OCI-LY1 (cell line): Measurements from ENCODE around the gene SNX27.

ENCODE experiments used
- H2AFZ ChIP-seq: fragments of 200-600 bp; sonication (generic), shearing (Covaris generic); 2 replicates; pipeline ENCODE4 v1.6.0; 2014; ENCODE audit warnings: antibody characterized with exemption, mild to moderate bottlenecking, low read length
- H3F3A ChIP-seq: fragments of 200-600 bp; sonication (generic), shearing (Covaris generic); 2 replicates; pipeline ENCODE4 v1.6.0; 2014; ENCODE audit warnings: mild to moderate bottlenecking, antibody characterized with exemption, low read length, moderate library complexity; ENCODE audit not compliant: insufficient read depth
- H3K27ac ChIP-seq: fragments of 200-600 bp; sonication (generic); 2 replicates; pipeline ENCODE4 v1.5.1; 2014; ENCODE audit warnings: low read length, mixed run types, mild to moderate bottlenecking, low read depth; ENCODE audit not compliant: poor library complexity, severe bottlenecking
- H3K27me3 ChIP-seq: fragments of 200-600 bp; sonication (generic); 2 replicates; pipeline ENCODE4 v1.6.0; 2014; ENCODE audit warnings: antibody characterized with exemption, mild to moderate bottlenecking, low read length, moderate library complexity; ENCODE audit not compliant: insufficient read depth
- H3K36me3 ChIP-seq: fragments of 200-600 bp; sonication (generic); 2 replicates; pipeline ENCODE4 v1.6.1; 2014; ENCODE audit warnings: mild to moderate bottlenecking, antibody characterized with exemption, low read length, moderate library complexity, mixed read lengths; ENCODE audit not compliant: insufficient read depth
- H3K4me1 ChIP-seq: fragments of 200-600 bp; sonication (generic); 2 replicates; pipeline ENCODE4 v1.5.1; 2014; ENCODE audit warnings: mild to moderate bottlenecking, low read length, moderate library complexity; ENCODE audit not compliant: insufficient read depth, severe bottlenecking
- H3K4me2 ChIP-seq: fragments of 200-600 bp; sonication (generic), shearing (Covaris generic); 2 replicates; pipeline ENCODE4 v1.6.1; 2014; ENCODE audit warnings: low read length
- H3K4me3 ChIP-seq: fragments of 200-600 bp; sonication (generic); 2 replicates; pipeline ENCODE4 v1.5.1; 2014; ENCODE audit warnings: low read length, low read depth, mild to moderate bottlenecking, mixed read lengths; ENCODE audit not compliant: poor library complexity, severe bottlenecking
- H3K79me2 ChIP-seq: fragments of 200-600 bp; shearing (Covaris generic); 2 replicates; pipeline ENCODE4 v1.6.1; 2016; ENCODE audit warnings: mixed run types, low read length, mixed read lengths; ENCODE audit not compliant: insufficient read depth
- H3K9ac ChIP-seq: fragments of 200-600 bp; sonication (generic), shearing (Covaris generic); 2 replicates; pipeline ENCODE4 v1.6.1; 2014; ENCODE audit warnings: mild to moderate bottlenecking, low read length, mixed read lengths
- H3K9me2 ChIP-seq: fragments of 200-600 bp; sonication (generic), shearing (Covaris generic); 2 replicates; pipeline ENCODE4 v1.6.1; 2014; ENCODE audit warnings: low read depth, mild to moderate bottlenecking, low read length, mixed read lengths
- H3K9me3 ChIP-seq: fragments of 200-600 bp; shearing (Covaris generic); 2 replicates; pipeline ENCODE4 v1.6.1; 2014; ENCODE audit warnings: low read length, mixed read lengths
- H4K20me1 ChIP-seq: fragments of 200-600 bp; sonication (generic), shearing (Covaris generic); 2 replicates; pipeline ENCODE4 v1.6.0; 2016; ENCODE audit warnings: mild to moderate bottlenecking, low read length; ENCODE audit not compliant: insufficient read depth
- EZH2 ChIP-seq: fragments of 200-600 bp; sonication (generic), shearing (Covaris generic); IDR thresholded peaks from 2 replicates; pipeline ENCODE4 v1.8.0; 2017; ENCODE audit warnings: borderline replicate concordance, mixed run types, mild to moderate bottlenecking, antibody characterized with exemption, low read length, moderate library complexity, mixed read lengths
- TF ChIP-seq, protein P1 (sequence below): fragments of 200-600 bp; sonication (generic), shearing (Covaris generic); IDR thresholded peaks from 2 replicates; pipeline ENCODE4 v1.5.1; 2017; ENCODE audit warnings: mild to moderate bottlenecking, antibody characterized with exemption, low read length, moderate library complexity, mixed read lengths

SNX27 gene

DNA sequence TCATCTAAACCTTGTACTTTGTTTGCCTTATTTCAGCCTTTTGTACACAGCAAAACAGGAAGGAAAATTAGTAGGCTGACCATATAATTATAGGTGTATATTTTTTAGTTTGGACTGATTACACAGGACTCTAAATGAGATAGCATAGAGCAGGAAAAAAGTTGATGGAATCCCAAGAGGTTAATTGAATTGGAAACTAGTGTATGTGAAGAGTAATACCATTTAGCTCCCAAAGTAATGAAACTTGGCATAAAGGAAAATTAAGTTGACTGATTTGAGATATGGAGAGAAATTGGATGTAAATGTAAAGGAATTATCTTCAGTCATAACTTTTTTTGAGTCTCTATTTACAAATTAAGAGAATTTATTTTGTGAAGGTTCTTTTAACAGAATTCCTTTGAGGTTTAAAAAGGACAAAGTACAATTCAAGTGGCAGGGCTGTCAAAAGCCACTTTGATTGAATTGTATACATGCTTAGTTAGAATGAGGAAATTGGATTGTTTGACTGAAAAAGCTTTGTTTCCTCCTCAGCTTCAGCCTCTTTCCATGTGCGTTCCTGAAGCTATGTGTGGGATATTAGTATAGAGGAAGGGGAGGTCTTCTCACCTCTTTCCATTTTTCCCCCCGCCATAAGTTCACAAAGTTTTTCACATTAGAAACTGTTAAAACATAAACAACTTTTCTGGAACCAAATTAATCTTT, 26.4 kb downstream of the SNX27 start:
- no peaks in the 10 kb centered on the region; the same call in 1 of the 2 replicates for H3F3A ChIP-seq
- H3K9ac ChIP-seq = no peak overlapping the region
- H2AFZ ChIP-seq = no peak overlapping the region
- no peak overlapping the region for H3K4me3 ChIP-seq
- TF ChIP-seq EZH2 = no peak
- TF ChIP-seq, protein P1, sequence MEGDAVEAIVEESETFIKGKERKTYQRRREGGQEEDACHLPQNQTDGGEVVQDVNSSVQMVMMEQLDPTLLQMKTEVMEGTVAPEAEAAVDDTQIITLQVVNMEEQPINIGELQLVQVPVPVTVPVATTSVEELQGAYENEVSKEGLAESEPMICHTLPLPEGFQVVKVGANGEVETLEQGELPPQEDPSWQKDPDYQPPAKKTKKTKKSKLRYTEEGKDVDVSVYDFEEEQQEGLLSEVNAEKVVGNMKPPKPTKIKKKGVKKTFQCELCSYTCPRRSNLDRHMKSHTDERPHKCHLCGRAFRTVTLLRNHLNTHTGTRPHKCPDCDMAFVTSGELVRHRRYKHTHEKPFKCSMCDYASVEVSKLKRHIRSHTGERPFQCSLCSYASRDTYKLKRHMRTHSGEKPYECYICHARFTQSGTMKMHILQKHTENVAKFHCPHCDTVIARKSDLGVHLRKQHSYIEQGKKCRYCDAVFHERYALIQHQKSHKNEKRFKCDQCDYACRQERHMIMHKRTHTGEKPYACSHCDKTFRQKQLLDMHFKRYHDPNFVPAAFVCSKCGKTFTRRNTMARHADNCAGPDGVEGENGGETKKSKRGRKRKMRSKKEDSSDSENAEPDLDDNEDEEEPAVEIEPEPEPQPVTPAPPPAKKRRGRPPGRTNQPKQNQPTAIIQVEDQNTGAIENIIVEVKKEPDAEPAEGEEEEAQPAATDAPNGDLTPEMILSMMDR = no peak
- H4K20me1 ChIP-seq = no peaks in the 10 kb centered on the region
- H3K27ac ChIP-seq = no peak overlapping the region
- no peaks in the 10 kb centered on the region for H3K9me2 ChIP-seq
- H3K27me3 ChIP-seq = no peaks in the 10 kb centered on the region
- H3K9me3 ChIP-seq = no peaks in the 10 kb centered on the region
- no peak overlapping the region for H3K4me2 ChIP-seq
- no peaks in the 10 kb centered on the region for H3K4me1 ChIP-seq
- peaks cover 7% of the 10 kb centered on the region for H3K36me3 ChIP-seq
- no peaks in the 10 kb centered on the region for H3K79me2 ChIP-seq

DNA sequence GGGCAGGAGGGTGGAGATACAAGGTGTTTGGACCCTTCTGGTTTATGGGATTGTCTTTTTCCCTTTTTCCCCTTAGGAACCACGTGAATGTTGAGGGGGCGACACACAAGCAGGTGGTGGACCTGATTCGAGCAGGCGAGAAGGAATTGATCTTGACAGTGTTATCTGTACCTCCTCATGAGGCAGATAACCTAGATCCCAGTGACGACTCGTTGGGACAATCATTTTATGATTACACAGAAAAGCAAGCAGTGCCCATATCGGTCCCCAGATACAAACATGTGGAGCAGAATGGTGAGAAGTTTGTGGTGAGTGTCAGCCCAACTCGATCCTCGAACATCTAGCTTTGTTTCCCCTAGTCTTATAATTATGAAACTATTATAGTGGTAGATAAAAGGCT, 27.0 kb downstream of the SNX27 start:
- H3K27ac ChIP-seq = no peak overlapping the region
- no peak overlapping the region for H2AFZ ChIP-seq
- H3K4me2 ChIP-seq = no peak overlapping the region

DNA sequence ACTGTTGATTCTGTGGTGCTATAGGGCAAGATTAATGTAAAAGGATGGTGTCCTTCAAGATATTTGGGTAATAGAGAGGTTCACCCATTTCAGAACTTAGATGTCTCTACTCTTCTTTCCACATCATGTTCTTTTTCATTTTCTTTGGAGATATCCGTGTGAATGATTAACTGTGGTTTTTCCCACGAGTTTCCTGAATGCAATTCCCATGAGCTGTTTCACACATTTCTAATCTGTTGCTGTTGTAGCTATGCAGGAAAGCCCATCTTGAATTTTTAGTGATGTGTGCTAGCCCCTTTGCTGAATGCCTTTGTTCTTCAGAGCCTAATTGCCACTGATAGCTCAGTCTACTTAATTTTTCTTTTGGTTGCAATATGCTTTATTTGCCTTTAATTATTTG, 27.6 kb downstream of the SNX27 start:
- no peaks in the 10 kb centered on the region for H4K20me1 ChIP-seq
- H3K9ac ChIP-seq = no peak overlapping the region
- H3K4me1 ChIP-seq = no peaks in the 10 kb centered on the region
- H3F3A ChIP-seq = no peaks in the 10 kb centered on the region; the same call in 1 of the 2 replicates
- no peak overlapping the region for H2AFZ ChIP-seq
- H3K4me2 ChIP-seq = no peak overlapping the region
- H3K27ac ChIP-seq = no peak overlapping the region
- no peaks in the 10 kb centered on the region for H3K9me3 ChIP-seq
- TF ChIP-seq EZH2 = no peak
- TF ChIP-seq, protein P1 = no peak
- peaks cover 12% of the 10 kb centered on the region for H3K36me3 ChIP-seq
- no peaks in the 10 kb centered on the region for H3K9me2 ChIP-seq
- H3K4me3 ChIP-seq = no peak overlapping the region
- H3K27me3 ChIP-seq = no peaks in the 10 kb centered on the region
- no peaks in the 10 kb centered on the region for H3K79me2 ChIP-seq

More for the DNA sequence above, 27.0 kb downstream of the SNX27 start:
- H3K36me3 ChIP-seq = peaks cover 7% of the 10 kb centered on the region
- H3K9ac ChIP-seq = no peak overlapping the region
- H3K79me2 ChIP-seq = no peaks in the 10 kb centered on the region
- H3K9me3 ChIP-seq = no peaks in the 10 kb centered on the region
- H3K4me1 ChIP-seq = no peaks in the 10 kb centered on the region
- H3K27me3 ChIP-seq = no peaks in the 10 kb centered on the region
- H3F3A ChIP-seq = no peaks in the 10 kb centered on the region; the same call in 1 of the 2 replicates
- TF ChIP-seq, protein P1 = no peak
- no peak for TF ChIP-seq EZH2
- H3K9me2 ChIP-seq = no peaks in the 10 kb centered on the region
- H4K20me1 ChIP-seq = no peaks in the 10 kb centered on the region
- H3K4me3 ChIP-seq = no peak overlapping the region
